ENCODE data around the gene SMARCA4.
"Not testable (repeated sequence)": the region's sequence is repeated elsewhere in the genome, so short reads cannot be mapped to it uniquely, and the experiment has no call there.

The SMARCA4 gene

GRCh38 chr19:11078893-11079292 lies 118.1 kb downstream of the SMARCA4 start:
- no peak for DNase-seq

GRCh38 chr19:11079999-11080398 lies 119.2 kb downstream of the SMARCA4 start:
- no peak for DNase-seq

GRCh38 chr19:11087870-11088505 lies 127.2 kb downstream of the SMARCA4 start:
- DNase-seq, result no peak

- no peak for DNase-seq
Measured at GRCh38 chr19:11088506-11089253, 127.8 kb downstream of the SMARCA4 start.

- DNase-seq, result peak; percentile 79 to 84
Measured at GRCh38 chr19:11089254-11090013, 128.6 kb downstream of the SMARCA4 start, which contains the start of gene LDLR. LDLR (plus strand) TSS chr19:11089463; CDS start chr19:11089549, 86 bp downstream.

- not testable (repeated sequence) for DNase-seq
Measured at GRCh38 chr19:11090014-11090263, 129.1 kb downstream of the SMARCA4 start.

GRCh38 chr19:11090264-11090996 lies 129.6 kb downstream of the SMARCA4 start:
- peak; percentile 98 to 99 for DNase-seq

- no peak for DNase-seq
Measured at GRCh38 chr19:11090997-11091702, 130.3 kb downstream of the SMARCA4 start.

- peak; percentile 52 to 60 for DNase-seq
Measured at GRCh38 chr19:11091703-11092153, 130.9 kb downstream of the SMARCA4 start.

- no peak for DNase-seq
Measured at GRCh38 chr19:11092181-11092538, 131.3 kb downstream of the SMARCA4 start.

GRCh38 chr19:11093689-11094238 lies 132.9 kb downstream of the SMARCA4 start:
- no peak for DNase-seq

- DNase-seq, result no peak
Measured at GRCh38 chr19:11094520-11094894, 133.7 kb downstream of the SMARCA4 start.

GRCh38 chr19:11096210-11096841 lies 135.5 kb downstream of the SMARCA4 start:
- DNase-seq, result peak in 1 of 2 experiments; percentile 19

- not testable (repeated sequence) for DNase-seq
Measured at GRCh38 chr19:11097367-11097766, 136.5 kb downstream of the SMARCA4 start.

- no peak for DNase-seq
Measured at GRCh38 chr19:11098327-11098726, 137.5 kb downstream of the SMARCA4 start.

- DNase-seq, result no peak
Measured at GRCh38 chr19:11098861-11099260, 138.0 kb downstream of the SMARCA4 start.

- DNase-seq, result no peak
Measured at GRCh38 chr19:11100049-11100448, 139.2 kb downstream of the SMARCA4 start.

- no peak for DNase-seq
Measured at GRCh38 chr19:11101057-11101456, 140.2 kb downstream of the SMARCA4 start.

GRCh38 chr19:11102944-11103343 lies 142.1 kb downstream of the SMARCA4 start:
- no peak for DNase-seq

GRCh38 chr19:11103667-11104066 lies 142.8 kb downstream of the SMARCA4 start:
- not testable (repeated sequence) for DNase-seq

GRCh38 chr19:11105014-11105636 lies 144.3 kb downstream of the SMARCA4 start:
- DNase-seq, result no peak
